ENCODE data around the gene TMPRSS6.
A peak's percentile ranks its signal among the peaks of the same experiment; 100 is the strongest.

The TMPRSS6 gene

GRCh38 chr22:37139762-37140161, 30.2 kb upstream of the TMPRSS6 start:
- no peak for DNase-seq

DNA sequence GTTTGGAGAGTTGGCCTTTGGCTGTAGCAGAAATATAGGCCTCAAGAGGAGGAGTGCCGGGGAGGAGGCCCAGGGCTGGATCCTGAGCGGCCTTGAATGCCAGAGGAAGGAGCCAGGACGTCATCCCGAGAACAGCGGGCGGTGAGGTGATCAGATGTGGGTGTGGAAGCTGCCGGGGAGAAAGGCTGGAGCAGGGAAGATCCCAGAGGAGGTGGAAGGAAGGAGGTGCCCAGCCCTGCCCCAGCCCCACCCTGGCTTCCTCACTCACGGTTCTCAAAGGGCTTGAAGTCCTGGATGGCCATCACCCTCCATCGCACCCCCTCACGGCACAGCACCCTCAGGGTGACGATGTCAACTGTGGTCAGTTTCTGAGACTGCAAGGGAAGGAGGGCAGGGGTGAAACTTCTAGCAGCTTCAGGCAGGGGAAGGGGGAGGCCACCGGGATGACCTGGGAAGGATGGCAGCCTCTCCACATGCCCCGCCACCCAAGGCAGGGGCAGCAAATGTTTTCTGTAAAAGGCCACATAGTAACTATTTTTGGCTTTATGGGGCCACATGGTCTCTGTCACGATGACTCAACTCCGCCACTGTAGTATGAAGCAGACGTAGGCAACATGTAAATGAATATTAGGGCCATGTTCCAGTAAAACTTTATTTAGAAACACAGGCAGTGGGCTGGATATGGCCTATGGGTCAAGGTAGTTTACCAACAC, 29.5 kb upstream of the TMPRSS6 start:
- DNase-seq = no peak

GRCh38 chr22:37137903-37138665, 28.6 kb upstream of the TMPRSS6 start:
- no peak for DNase-seq

- DNase-seq = no peak
These were observed 27.6 kb upstream of the TMPRSS6 start for GRCh38 chr22:37137131-37137530.

GRCh38 chr22:37135023-37135422, 25.5 kb upstream of the TMPRSS6 start:
- no peak for DNase-seq

DNA sequence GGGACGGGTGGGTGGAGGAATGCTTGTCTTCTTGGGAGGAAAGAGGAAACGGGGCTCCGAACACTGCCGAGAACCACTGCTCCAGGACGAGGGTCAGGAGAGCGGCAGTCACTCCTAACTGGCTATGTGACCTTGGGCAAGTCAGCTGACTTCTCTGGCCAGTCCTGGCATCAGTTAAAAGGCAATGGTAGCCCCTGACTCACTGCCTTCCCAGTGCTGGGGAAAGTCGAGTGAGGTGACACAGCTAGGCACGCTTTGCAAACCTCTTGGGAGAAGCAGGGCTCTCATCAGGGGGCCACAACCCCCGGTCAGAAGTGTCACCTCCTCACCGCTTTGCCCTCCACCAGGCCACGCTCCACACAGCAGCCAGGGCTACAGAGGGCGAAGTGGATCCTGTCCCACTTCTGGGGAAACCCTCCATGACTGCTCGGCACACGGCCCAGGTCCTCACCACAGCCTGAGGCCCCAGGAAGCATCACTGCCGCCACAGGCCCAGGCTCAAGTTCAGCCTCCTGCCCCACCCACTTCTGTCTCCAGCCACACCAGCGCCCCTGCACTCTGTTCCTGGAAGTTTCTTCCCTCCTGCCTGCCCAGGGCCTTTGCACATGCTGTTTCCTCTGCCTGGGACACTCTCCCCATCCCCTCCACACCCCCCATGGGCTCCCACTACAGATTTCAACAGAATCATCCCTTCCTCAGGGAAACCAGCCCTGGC, 23.9 kb upstream of the TMPRSS6 start:
- DNase-seq = no peak

GRCh38 chr22:37132773-37133172, 23.3 kb upstream of the TMPRSS6 start:
- no peak for DNase-seq

DNA sequence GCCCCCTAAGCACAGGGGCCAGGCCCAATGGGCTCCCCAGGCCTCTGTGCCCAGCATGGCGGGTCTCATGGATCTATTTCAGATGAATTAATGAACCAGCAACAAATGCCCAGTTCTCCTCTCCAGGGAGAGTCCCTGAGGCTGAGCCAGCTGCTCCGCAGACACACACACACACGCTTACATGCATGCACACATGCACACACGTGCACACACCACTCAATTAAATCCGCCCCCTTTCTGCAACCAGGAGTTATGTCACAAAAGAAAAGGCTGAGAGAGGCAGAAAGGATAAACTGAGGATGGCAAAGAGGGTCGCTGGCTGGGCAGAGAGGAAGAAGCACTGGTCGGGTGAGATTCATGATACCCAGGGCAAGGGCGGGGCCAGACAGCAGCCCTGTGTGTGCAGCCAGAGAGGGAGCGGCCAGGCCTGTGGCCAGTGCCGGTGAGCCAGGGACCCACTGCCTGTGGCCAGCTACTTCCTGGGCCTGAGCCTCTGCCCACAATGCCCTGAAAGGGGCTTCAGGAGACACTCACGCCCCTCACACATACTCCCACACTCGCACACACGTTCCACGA, 20.4 kb upstream of the TMPRSS6 start:
- DNase-seq = no peak

DNA sequence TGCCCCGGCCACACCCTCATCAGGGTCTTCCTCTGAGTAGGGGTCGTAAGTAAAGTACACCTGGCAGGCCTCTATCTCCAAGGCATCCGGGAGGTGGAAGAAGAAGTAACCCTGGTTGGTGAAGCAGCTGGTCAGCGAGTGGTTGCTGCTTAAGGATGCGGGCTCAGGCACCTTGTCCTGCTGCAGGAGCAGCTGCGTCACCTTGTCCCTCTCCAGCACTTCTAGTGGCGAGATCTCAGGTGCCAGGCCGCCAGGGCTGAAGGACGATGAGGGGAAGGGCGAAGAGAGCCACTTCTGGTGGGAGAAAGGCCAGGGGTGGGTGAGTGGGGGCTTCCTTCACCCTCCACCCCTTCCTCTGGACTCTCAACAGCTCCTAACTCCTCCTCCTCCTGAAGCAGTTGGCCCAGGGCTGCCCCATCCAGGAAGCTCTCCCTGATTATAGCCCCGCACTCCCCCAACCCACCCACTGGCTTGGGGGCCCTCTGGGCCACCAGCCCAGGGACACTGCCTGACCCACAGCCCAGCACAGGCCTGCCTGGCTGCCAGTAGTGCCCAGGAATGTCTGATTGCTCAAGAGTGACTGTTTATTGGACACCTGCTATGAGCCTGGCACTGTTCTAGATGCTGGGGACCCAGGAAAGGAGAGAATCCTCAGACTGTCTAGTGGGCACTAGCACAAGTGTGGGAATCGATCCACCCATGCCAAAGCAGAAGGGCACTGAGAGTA, 19.2 kb upstream of the TMPRSS6 start:
- no peak for DNase-seq

DNA sequence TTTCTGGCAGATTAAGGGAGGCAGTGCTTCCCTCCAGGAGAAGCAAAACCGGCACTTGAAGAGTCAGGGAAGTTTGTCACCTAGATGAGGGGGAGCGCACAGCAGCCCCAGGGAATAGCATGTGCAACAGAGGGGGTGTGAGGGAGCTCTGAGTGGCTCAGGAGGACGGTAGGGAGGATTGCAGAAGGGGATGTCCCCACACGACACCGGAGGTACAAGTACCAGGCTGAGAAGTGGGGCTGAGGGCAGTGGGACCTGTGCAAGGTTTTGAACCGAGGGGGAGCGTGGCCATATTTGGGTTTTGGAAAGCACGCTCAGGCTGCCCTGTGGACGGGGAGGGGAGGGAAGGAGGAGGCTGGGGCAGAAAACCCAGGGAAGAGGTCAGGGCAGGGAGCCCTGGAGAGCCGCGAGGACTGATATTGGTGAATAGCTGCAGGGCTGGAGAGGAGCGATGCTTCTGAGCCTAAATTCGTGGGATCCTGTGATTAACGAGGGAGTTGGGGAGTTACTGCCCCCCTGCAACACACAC, 17.9 kb upstream of the TMPRSS6 start:
- no peak for DNase-seq

DNA sequence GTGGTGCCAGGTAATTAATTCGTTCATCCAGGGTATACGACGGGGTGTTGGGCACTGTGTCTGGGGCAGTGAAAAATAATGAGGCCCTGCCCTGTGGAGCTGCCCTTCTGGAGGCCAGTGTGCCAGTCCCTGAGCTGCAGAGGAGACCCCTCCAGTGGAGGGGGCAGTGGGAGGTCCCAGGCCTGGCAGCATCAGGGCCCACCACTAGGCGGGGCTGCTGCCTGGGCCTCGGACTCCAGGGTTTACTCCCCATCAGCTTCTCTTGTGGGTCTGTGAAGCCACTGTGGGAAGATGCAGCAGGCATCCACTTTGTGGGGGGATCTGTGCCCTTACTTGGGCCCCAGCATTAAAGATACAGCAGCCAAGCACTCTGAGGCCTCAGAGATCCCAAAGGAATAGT, 17.4 kb upstream of the TMPRSS6 start:
- DNase-seq = no peak

DNA sequence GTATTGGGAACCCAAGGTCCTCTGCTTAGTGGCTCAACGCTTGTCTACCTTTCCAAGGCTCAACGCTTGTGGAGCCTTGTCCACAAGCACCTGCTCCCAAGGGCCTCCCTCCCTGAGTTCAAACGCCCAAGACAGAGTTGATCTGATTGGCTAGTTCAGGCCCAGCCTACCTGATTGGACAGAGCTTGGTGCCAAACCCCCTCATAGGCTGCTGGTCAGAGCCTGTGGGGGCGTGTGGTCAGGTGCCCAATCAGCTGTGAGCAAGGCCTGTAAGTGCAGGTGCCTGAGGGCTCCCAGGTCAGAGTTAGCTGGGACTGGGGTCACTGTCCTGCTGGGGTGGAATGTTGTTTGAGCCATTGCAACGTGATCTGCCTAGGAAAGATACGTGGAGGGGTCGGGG, 16.9 kb upstream of the TMPRSS6 start:
- no peak for DNase-seq

- no peak for DNase-seq
These were observed 14.1 kb upstream of the TMPRSS6 start for GRCh38 chr22:37123649-37124048.

GRCh38 chr22:37122598-37123180, 13.2 kb upstream of the TMPRSS6 start:
- no peak for DNase-seq

DNA sequence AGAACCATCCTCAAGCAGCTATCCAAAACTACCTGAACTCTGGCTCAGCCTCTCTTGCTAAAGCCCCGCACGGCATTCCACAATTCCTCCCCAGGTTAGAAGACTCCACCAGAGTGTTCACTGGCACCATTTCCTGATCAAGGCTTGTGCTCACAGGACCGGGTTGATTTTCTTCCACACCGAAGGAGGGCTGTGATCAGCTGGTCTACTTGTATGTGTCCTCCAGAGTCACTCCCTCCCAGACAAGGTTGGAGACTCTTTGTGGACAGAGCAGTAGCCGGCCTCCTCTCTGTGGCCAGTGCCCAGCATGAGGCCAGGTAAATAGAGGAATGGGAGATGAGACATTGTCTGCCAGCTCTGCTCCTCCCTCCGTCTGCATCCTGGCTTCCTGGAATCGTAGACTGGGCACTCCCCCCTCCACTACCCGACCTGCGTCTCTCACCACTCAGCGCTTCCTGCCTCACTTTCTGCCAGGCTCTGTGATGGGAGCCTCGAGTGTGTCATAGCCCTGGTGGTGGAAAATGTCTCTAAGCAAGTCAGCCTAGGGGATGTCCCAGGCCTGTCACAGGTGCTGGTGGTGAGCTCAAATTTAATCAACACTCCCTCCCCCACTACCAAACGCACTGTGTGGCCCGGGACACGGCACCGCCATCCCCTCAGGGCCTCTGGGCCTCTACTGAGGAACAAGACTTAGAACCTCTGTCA, 12.5 kb upstream of the TMPRSS6 start:
- peak; percentile 98 for DNase-seq

GRCh38 chr22:37120569-37121340, 11.2 kb upstream of the TMPRSS6 start:
- no peak for DNase-seq

- no peak for DNase-seq
These were observed 10.4 kb upstream of the TMPRSS6 start for GRCh38 chr22:37119872-37120271.

GRCh38 chr22:37118083-37118482, 8.6 kb upstream of the TMPRSS6 start:
- DNase-seq = no peak

DNA sequence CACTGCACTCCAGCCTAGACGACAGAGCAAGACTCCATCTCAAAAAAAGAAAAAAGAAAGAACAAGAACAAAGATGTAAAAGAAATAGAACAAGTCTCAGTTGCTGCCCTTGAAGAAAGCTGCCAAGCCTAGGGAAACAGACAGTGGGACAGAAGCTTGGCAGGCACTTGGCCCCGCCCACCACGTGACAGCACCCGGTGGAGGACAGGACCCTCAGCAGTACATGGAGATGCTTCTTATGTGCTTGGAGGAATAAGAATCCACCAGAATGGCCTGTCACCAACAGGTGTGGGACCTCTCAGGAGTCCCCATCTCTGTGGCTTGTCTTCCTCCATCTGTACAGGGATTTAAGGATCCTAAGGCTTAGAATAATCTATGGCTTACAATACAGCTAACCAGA, 7.6 kb upstream of the TMPRSS6 start:
- no peak for DNase-seq

- DNase-seq = no peak
These were observed 5.5 kb upstream of the TMPRSS6 start for GRCh38 chr22:37115032-37115431.

DNA sequence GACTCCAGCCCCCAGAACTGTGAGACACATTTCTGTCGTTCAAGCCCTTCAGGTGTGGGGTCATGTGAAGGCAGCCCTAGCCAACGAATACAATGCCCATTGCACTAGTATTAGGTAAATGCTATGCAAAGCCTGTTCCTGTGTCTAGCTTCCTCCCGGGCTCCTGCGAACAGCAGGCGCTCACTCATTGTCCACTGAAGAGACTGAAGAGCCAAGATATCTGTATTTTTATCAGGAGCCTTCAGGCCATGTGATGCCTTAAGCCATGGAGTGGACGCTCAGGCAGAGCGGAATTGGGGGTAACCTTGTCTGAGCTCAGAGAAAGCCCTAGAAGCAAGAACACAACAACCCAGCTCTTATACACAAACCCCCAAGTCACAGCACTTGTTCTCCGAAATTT, 4.2 kb upstream of the TMPRSS6 start:
- DNase-seq = no peak

All from activated CD4-positive, alpha-beta T cell treated with anti-CD3 and anti-CD28 coated beads, Interleukin-2, amount 50 U/mL, for 16 hours (primary cell).